GM21447 (cell line): Measurements from ENCODE around the gene TMEM167A.

Source experiments
- ATAC-seq: cut with Tn5 transposase; IDR thresholded peaks from one replicate; pipeline ENCODE4 v1.9.1; 2021; ENCODE audit not compliant: unreplicated experiment

The TMEM167A gene

GRCh38 chr5:83036991-83037575, 40.1 kb downstream of the TMEM167A start:
- no peak for ATAC-seq

- ATAC-seq: no peak
Measured at GRCh38 chr5:83035373-83036100, 41.7 kb downstream of the TMEM167A start.

GRCh38 chr5:83034528-83035207, 42.5 kb downstream of the TMEM167A start:
- ATAC-seq: no peak

GRCh38 chr5:83034036-83034435, 43.2 kb downstream of the TMEM167A start:
- ATAC-seq: no peak

GRCh38 chr5:83031381-83031780, 45.8 kb downstream of the TMEM167A start:
- no peak for ATAC-seq

- ATAC-seq: no peak
Measured at GRCh38 chr5:83029912-83030311, 47.3 kb downstream of the TMEM167A start.

- peak; percentile 81 for ATAC-seq
Measured at GRCh38 chr5:83026930-83027687, 50.1 kb downstream of the TMEM167A start.

- ATAC-seq: no peak
Measured at GRCh38 chr5:83026516-83026915, 50.7 kb downstream of the TMEM167A start.

- ATAC-seq: no peak
Measured at GRCh38 chr5:83025690-83026478, 51.3 kb downstream of the TMEM167A start.

- ATAC-seq: no peak
Measured at GRCh38 chr5:83022334-83022733, 54.9 kb downstream of the TMEM167A start.

- no peak for ATAC-seq
Measured at GRCh38 chr5:83015676-83016075, 61.5 kb downstream of the TMEM167A start.

- ATAC-seq: peak; percentile 100
Measured at GRCh38 chr5:83011985-83012384, 65.2 kb downstream of the TMEM167A start.

GRCh38 chr5:83009408-83009807, 67.8 kb downstream of the TMEM167A start:
- ATAC-seq: no peak

- no peak for ATAC-seq
Measured at GRCh38 chr5:83007755-83008154, 69.4 kb downstream of the TMEM167A start.

- ATAC-seq: no peak
Measured at GRCh38 chr5:83006683-83007283, 70.4 kb downstream of the TMEM167A start.

GRCh38 chr5:83003791-83004190, 73.4 kb downstream of the TMEM167A start:
- no peak for ATAC-seq
